MM.1S (cell line): ENCODE measurements around the gene NR6A1.

Experiments
- EZH2phosphoT487 ChIP-seq: fragments of 300-600 bp; sonication (generic); IDR thresholded peaks from 2 replicates; pipeline ENCODE4 v1.6.1; 2018; ENCODE audit warnings: antibody characterized with exemption, low read length
- TF ChIP-seq, protein P1 (sequence below): fragments of 300-600 bp; sonication (generic); IDR thresholded peaks from 2 replicates; pipeline ENCODE4 v1.5.1; 2016; ENCODE audit warnings: antibody characterized with exemption, low read length, mixed read lengths

DNA sequence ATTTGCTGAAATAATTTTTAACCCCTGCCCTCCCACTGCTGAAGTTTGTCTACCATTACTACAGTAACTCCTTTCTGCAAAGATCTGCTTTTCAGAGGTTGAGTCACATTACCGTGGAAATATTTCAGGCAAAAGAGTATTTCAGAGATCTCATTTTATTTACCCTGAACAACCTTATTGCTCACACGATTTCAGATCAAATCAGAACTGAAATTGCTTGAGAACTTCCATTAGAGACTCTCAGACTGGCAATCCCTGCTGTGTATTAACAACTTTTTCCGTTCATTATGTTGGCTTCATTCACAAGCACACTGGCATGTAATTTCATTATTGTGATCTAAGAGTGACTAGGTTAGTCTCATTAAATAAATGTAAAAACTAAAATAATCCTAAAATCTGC lies 16.1 kb downstream of the NR6A1 start:
- TF ChIP-seq, protein P1, sequence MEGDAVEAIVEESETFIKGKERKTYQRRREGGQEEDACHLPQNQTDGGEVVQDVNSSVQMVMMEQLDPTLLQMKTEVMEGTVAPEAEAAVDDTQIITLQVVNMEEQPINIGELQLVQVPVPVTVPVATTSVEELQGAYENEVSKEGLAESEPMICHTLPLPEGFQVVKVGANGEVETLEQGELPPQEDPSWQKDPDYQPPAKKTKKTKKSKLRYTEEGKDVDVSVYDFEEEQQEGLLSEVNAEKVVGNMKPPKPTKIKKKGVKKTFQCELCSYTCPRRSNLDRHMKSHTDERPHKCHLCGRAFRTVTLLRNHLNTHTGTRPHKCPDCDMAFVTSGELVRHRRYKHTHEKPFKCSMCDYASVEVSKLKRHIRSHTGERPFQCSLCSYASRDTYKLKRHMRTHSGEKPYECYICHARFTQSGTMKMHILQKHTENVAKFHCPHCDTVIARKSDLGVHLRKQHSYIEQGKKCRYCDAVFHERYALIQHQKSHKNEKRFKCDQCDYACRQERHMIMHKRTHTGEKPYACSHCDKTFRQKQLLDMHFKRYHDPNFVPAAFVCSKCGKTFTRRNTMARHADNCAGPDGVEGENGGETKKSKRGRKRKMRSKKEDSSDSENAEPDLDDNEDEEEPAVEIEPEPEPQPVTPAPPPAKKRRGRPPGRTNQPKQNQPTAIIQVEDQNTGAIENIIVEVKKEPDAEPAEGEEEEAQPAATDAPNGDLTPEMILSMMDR, result no peak
- TF ChIP-seq EZH2phosphoT487, result no peak
